DOHH2 (cell line): ENCODE measurements around the gene ANKRD30A.

Experiments used
- CTCF ChIP-seq: fragments of 200-600 bp; sonication (generic); IDR thresholded peaks from one replicate; pipeline ENCODE4 v1.5.1; 2014; ENCODE audit warnings: antibody characterized with exemption, mild to moderate bottlenecking, low read depth, low read length; ENCODE audit not compliant: poor library complexity, severe bottlenecking
- EZH2phosphoT487 ChIP-seq: fragments of 200-600 bp; sonication (generic); IDR thresholded peaks from 2 replicates; pipeline ENCODE4 v1.6.1; 2017; ENCODE audit warnings: borderline replicate concordance, mild to moderate bottlenecking, antibody characterized with exemption, low read length, moderate library complexity, mixed read lengths

DNA sequence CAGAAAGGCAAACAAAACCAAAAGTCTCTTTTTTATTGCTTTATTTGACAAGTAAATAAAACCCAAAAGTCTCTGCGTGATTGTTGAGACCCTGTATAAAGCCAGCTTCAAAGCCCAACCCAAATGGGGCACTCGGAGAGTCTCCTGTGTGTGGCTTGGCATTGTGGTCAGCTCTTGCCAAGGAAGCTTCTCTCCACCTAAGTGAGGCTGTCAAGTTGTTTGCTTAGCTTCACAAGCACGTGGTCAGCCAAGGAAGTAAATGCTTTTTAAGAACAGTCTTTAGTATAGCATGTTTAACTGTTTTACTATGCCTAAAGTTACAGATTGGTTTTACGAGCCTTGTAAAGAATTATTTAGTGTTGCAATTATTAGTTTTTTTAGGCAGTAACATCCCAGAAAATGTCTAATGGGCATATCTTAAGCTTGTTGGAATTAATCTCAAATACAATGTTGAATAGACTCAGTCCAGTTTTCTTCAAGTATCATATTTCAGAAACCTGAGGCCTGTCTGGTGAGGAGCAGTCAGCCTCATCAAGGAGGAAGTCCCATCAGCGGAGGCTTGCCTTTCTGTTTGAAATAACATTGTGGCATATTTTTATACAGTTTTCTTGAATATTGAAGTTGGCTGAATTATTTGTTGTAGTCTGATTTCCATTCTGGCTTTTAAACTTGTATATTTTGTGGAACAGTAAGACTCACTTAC, 144.3 kb downstream of the ANKRD30A start:
- TF ChIP-seq CTCF (no peak), EZH2phosphoT487 (no peak)
